Karpas-422 (cell line): ENCODE data around the gene IKZF3. TPM values are rescaled to one million over a fixed set of nuclear protein-coding genes. Genes with fewer than 3 reads are reported as not detected.
A peak's percentile ranks its signal among the peaks of the same experiment; 100 is the strongest.
"Not testable (repeated sequence)": the region's sequence is repeated elsewhere in the genome, so short reads cannot be mapped to it uniquely, and the experiment has no call there.

Experiments used
- DNase-seq: peaks from one replicate; pipeline ENCODE4 v3.0.0-alpha.2; 2015
- H2AFZ ChIP-seq: fragments of 200-600 bp; sonication (generic); 2 replicates; pipeline ENCODE4 v1.6.1; 2014; ENCODE audit warnings: antibody characterized with exemption, low read length, mixed read lengths
- H3K27ac ChIP-seq: fragments of 200-600 bp; sonication (generic); 2 replicates; pipeline ENCODE4 v1.5.1; 2014; ENCODE audit warnings: mild to moderate bottlenecking, low read length, moderate library complexity
- H3K27me3 ChIP-seq: fragments of 200-600 bp; sonication (generic); 2 replicates; pipeline ENCODE4 v1.6.1; 2014; ENCODE audit warnings: low read length, mixed read lengths
- H3K36me3 ChIP-seq: fragments of 200-600 bp; sonication (generic); 2 replicates; pipeline ENCODE4 v1.6.1; 2014; ENCODE audit warnings: low read length, mixed read lengths; ENCODE audit not compliant: insufficient read depth
- H3K4me1 ChIP-seq: fragments of 200-600 bp; sonication (generic); 2 replicates; pipeline ENCODE4 v1.6.1; 2014; ENCODE audit warnings: mild to moderate bottlenecking, low read length, mixed read lengths
- H3K4me2 ChIP-seq: fragments of 200-600 bp; sonication (generic); 2 replicates; pipeline ENCODE4 v1.6.1; 2014; ENCODE audit warnings: low read length, low read depth, mild to moderate bottlenecking; ENCODE audit not compliant: poor library complexity, severe bottlenecking
- H3K4me3 ChIP-seq: fragments of 200-600 bp; sonication (generic); 2 replicates; pipeline ENCODE4 v1.5.1; 2014; ENCODE audit warnings: mild to moderate bottlenecking, antibody characterized with exemption, low read length, mixed read lengths
- H3K79me2 ChIP-seq: fragments of 200-600 bp; sonication (generic); 2 replicates; pipeline ENCODE4 v1.6.1; 2014; ENCODE audit warnings: mild to moderate bottlenecking, low read length, mixed read lengths
- H3K9ac ChIP-seq: fragments of 200-600 bp; sonication (generic); 2 replicates; pipeline ENCODE4 v1.6.0; 2014; ENCODE audit warnings: low read length
- H3K9me2 ChIP-seq: fragments of 200-600 bp; sonication (generic), shearing (Covaris generic); replicated peaks from 2 replicates; pipeline ENCODE4 v1.6.0; 2014; ENCODE audit warnings: mild to moderate bottlenecking, low read length, moderate library complexity; ENCODE audit not compliant: insufficient read depth
- H3K9me3 ChIP-seq: fragments of 300-700, 200-600 bp; sonication (generic); 2 replicates; pipeline ENCODE4 v1.6.1; 2014; ENCODE audit warnings: low read length, mixed read lengths
- H4K20me1 ChIP-seq: fragments of 200-600 bp; sonication (generic); 2 replicates; pipeline ENCODE4 v1.6.1; 2014; ENCODE audit warnings: mild to moderate bottlenecking, antibody characterized with exemption, low read length, low read depth; ENCODE audit not compliant: insufficient read depth
- total RNA-seq: library from RNA; depleted of rRNA; stranded (reverse); fragments of >200 nt; shearing (Covaris generic); gene quantifications from 2 replicates; pipeline ENCODE4 v1.2.3, GENCODE V29; 2014; ENCODE audit warnings: low replicate concordance

Gene IKZF3
- total RNA-seq, 1 experiment from 2014 or later = 137 TPM

GRCh38 chr17:39850186-39850585, 13.9 kb downstream of the IKZF3 start:
- Histone ChIP-seq H3K4me1 (peaks cover 18% of the 10 kb centered on the region), H3K36me3 (peaks cover 73% of the 10 kb centered on the region), H3K79me2 (peaks cover 90% of the 10 kb centered on the region)
- H2AFZ ChIP-seq, H3K27ac ChIP-seq, H3K9ac ChIP-seq, H3K9me2 ChIP-seq, H3K4me3 ChIP-seq, H4K20me1 ChIP-seq, H3K4me2 ChIP-seq, H3K9me3 ChIP-seq, DNase-seq, H3K27me3 ChIP-seq: not testable (repeated sequence)

- Histone ChIP-seq H3K4me1 (peaks cover 18% of the 10 kb centered on the region), H3K4me3 (no peak overlapping the region), H3K4me2 (no peak overlapping the region), H3K36me3 (peaks cover 74% of the 10 kb centered on the region), H2AFZ (no peak overlapping the region), H3K27me3 (no peaks in the 10 kb centered on the region), H3K9ac (no peak overlapping the region), H4K20me1 (no peaks in the 10 kb centered on the region), H3K9me2 (no peaks in the 10 kb centered on the region), H3K27ac (peak overlapping the region; percentile 51), H3K9me3 (peaks cover 4% of the 10 kb centered on the region), H3K79me2 (peaks cover 90% of the 10 kb centered on the region)
- no peak for DNase-seq
Measured at GRCh38 chr17:39848600-39848999, 15.5 kb downstream of the IKZF3 start.

GRCh38 chr17:39846205-39846604, 17.9 kb downstream of the IKZF3 start:
- Histone ChIP-seq H2AFZ (no peak overlapping the region), H3K4me2 (no peak overlapping the region), H3K4me1 (peaks cover 18% of the 10 kb centered on the region), H3K27ac (no peak overlapping the region), H3K36me3 (peaks cover 75% of the 10 kb centered on the region), H3K79me2 (peaks cover 89% of the 10 kb centered on the region), H3K27me3 (no peaks in the 10 kb centered on the region), H3K9me2 (no peaks in the 10 kb centered on the region), H3K9ac (no peak overlapping the region), H3K4me3 (no peak overlapping the region), H4K20me1 (no peaks in the 10 kb centered on the region), H3K9me3 (peaks cover 7% of the 10 kb centered on the region)
- DNase-seq = no peak

DNA sequence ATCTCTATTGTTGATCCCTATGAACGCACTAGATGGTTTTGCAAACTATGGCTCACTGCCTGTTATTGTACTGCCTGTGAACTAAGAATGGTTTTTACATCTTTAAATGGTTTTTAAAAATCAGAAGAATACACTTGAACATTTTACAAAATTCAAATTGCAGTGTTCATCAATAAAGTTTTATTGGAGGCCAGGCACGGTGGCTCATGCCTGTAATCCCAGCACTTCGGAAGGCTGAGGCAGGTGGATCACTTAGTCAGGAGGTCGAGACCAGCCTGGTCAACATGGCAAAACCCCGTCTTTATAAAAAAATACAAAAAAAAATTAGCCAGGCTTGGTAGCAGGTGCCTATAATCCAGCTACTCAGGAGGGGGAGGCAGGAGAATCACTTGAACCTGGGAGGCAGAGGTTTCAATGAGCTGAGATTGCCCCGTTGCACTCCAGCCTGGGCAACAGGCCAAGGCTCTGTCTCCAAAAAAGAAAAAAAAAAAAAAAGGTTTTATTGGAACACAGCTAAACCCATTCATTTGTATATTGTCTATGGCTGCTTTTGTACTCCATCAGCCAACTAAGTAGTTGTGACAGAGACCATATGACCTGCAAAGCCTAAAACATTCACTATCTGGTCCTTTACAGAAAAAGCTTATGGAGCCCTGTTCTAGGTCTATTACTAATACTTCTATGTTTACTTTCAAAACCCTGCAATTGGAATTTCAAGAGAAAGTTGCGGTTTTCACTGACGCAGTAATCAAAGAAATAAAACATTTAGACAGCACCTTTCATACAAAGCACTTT, 18.9 kb downstream of the IKZF3 start:
- Histone ChIP-seq H3K27ac (no peak overlapping the region), H3K9me3 (peaks cover 12% of the 10 kb centered on the region), H3K9ac (no peak overlapping the region), H3K4me2 (no peak overlapping the region), H3K27me3 (no peaks in the 10 kb centered on the region), H3K4me3 (no peak overlapping the region), H3K4me1 (peaks cover 18% of the 10 kb centered on the region), H3K36me3 (peaks cover 81% of the 10 kb centered on the region), H4K20me1 (no peaks in the 10 kb centered on the region), H3K9me2 (no peaks in the 10 kb centered on the region), H3K79me2 (peaks cover 95% of the 10 kb centered on the region), H2AFZ (no peak overlapping the region)
- DNase-seq = no peak

DNA sequence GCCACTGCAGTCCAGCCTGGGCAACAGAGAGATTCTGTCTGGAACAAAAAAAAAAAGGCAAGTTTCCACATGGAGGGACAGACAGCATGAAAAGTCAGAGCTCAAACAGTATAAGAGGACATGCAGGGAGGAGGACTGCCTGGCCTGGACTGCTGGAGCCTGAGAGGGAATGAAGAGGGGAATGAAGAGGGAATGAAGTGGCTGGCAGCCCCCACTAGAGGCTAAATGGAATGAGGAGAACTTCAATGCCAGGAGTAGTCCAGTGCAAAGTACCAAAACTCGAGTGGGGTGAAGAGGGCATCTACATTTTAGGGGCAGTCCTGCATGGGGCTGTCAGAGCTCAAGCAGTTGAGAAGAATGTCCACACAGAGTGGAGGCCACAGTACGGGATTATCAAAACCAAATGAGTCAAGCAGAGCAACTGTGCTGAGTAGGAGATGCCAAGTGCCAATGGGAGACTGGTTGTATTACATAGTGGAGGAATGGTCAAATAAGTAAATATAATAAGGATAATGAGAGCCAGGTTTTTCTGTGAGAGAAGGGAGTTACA, 22.9 kb downstream of the IKZF3 start:
- Histone ChIP-seq H3K9me2 (no peaks in the 10 kb centered on the region), H3K4me3 (no peak overlapping the region), H3K4me1 (no peaks in the 10 kb centered on the region), H4K20me1 (no peaks in the 10 kb centered on the region), H3K9ac (no peak overlapping the region), H3K36me3 (peaks cover 84% of the 10 kb centered on the region), H3K79me2 (peaks cover 95% of the 10 kb centered on the region), H3K27ac (no peak overlapping the region), H3K9me3 (peaks cover 32% of the 10 kb centered on the region), H3K27me3 (no peaks in the 10 kb centered on the region), H2AFZ (no peak overlapping the region), H3K4me2 (no peak overlapping the region)
- no peak for DNase-seq

- Histone ChIP-seq H3K36me3 (peaks cover 82% of the 10 kb centered on the region), H3K4me3 (no peak overlapping the region), H3K9me2 (no peaks in the 10 kb centered on the region)
Measured at GRCh38 chr17:39838784-39839183, 25.3 kb downstream of the IKZF3 start.

DNA sequence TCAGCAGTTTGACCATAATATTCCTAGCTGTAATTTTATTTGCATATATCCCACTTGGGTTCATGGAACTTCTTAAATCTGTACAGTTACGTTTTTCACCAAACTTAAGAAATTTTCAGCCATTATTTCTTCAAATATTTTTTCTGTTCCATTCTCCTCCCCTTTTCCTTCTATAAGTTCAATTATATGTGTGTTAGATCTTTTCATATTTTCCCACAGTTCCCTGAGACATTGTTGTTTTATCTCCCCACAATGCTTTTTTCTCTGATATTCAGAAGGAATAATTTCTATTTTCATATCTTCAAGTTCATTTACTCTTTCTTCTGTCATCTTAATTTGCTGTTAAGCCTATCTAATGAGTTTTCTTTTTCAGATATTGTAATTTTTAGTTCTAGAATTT, 26.1 kb downstream of the IKZF3 start:
- Histone ChIP-seq H4K20me1 (no peaks in the 10 kb centered on the region), H3K9me2 (no peaks in the 10 kb centered on the region), H3K9ac (no peak overlapping the region), H3K27me3 (no peaks in the 10 kb centered on the region), H3K4me1 (no peaks in the 10 kb centered on the region), H3K9me3 (peaks cover 32% of the 10 kb centered on the region), H3K4me3 (no peak overlapping the region), H3K79me2 (peaks cover 93% of the 10 kb centered on the region), H3K36me3 (peaks cover 79% of the 10 kb centered on the region), H2AFZ (no peak overlapping the region), H3K27ac (no peak overlapping the region), H3K4me2 (no peak overlapping the region)
- peak; percentile 44 for DNase-seq

More at GRCh38 chr17:39838784-39839183, 25.3 kb downstream of the IKZF3 start:
- Histone ChIP-seq H4K20me1 (no peaks in the 10 kb centered on the region), H3K27ac (no peak overlapping the region), H3K79me2 (peaks cover 95% of the 10 kb centered on the region), H3K9me3 (peaks cover 32% of the 10 kb centered on the region), H3K4me2 (no peak overlapping the region), H3K9ac (no peak overlapping the region), H2AFZ (no peak overlapping the region), H3K27me3 (no peaks in the 10 kb centered on the region), H3K4me1 (no peaks in the 10 kb centered on the region)
- no peak for DNase-seq

DNA sequence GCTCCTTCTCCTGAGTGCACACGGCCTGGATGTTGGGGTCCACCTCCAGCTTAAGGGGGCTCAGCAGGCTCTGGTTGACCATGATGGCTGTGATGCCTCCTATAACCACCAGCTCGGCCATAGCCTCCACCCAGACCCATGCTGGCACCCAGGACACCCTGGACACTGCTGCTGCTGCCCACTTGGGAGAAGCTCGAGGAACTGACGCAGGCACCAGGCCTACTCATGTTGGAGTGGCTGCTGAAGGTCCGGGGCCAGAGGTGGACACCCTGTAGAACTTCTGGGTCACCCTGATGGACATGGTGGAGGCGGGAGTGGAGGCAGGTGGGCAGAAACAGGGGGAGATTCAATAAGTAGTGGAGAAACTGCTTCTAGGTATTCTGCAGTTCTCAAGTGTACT, 28.0 kb downstream of the IKZF3 start:
- no peak overlapping the region for H2AFZ ChIP-seq
- no peak overlapping the region for H3K27ac ChIP-seq
- peaks cover 89% of the 10 kb centered on the region for H3K79me2 ChIP-seq
- no peak overlapping the region for H3K4me2 ChIP-seq
- H3K9ac ChIP-seq = no peak overlapping the region
- no peaks in the 10 kb centered on the region for H3K9me2 ChIP-seq
- H4K20me1 ChIP-seq = no peaks in the 10 kb centered on the region
- H3K36me3 ChIP-seq = peaks cover 78% of the 10 kb centered on the region
- no peaks in the 10 kb centered on the region for H3K27me3 ChIP-seq
- peaks cover 26% of the 10 kb centered on the region for H3K9me3 ChIP-seq
- no peak for DNase-seq
- H3K4me1 ChIP-seq = no peaks in the 10 kb centered on the region
- no peak overlapping the region for H3K4me3 ChIP-seq
